Frontal cortex (tissue), 4 donors: ENCODE measurements around the gene ZNF737. TPM values are rescaled to one million over a fixed set of nuclear protein-coding genes. Genes with fewer than 3 reads are reported as not detected.
"Not testable (repeated sequence)": the region's sequence is repeated elsewhere in the genome, so short reads cannot be mapped to it uniquely, and the experiment has no call there.

Experiments
- DNase-seq, 2 donors: peaks; one replicate each; pipeline ENCODE4 v3.0.0; 2012; ENCODE audit warnings: low spot score in 2 of 2
- FAIRE-seq: peaks from 2 replicates; lab custom pipeline; 2012; peaks lifted over from hg19 to GRCh38; lab: Jason Lieb, UNC
- total RNA-seq: library from RNA; depleted of rRNA; stranded (reverse); fragments of >200 nt; gene quantifications from one replicate; pipeline ENCODE4 v1.2.3, GENCODE V29; 2014
- donor health status: control.
- donor health status: control.
- donor health status: control.

The ZNF737 gene
- 129 TPM for total RNA-seq

DNA sequence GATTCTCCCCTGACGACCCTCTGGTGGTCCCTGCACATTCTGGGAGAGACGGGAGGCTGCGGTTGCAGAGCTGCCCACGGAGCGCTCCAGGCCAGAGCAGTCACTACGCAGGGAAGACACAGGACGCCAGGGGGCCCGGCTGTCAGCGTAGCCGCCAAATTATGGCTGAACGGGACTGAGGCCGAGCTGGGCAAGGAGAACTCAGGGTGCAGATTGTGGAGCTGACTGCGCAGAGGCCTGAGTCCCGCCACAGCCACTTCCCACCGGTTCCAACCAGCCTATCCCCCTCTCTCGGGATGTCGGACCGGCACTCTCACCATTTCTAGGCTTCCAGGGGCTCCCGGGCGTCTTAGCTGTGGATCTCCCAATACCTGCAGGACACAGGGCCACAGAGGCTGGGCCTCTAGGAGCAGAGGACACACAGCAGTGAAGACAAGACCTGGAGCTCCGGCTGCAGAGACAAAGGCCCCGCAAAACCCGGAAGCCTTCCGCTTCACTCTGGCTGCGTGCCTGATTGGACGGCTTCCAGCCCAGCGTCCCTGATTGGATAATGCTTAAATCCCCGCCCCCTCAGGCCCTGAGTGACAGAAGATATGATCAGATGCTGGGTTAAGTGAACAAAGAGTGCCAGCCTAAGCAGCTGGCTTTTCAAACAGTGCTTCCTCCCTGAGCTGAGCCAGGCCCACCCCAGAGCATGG lies at the start of gene ZNF737:
ZNF737 (minus strand) TSS at position 461 of the 698 bp plus-strand sequence; CDS start at position 320, 141 bp downstream.
- FAIRE-seq (no peak), DNase-seq (peak; percentile 70 to 81)

DNA sequence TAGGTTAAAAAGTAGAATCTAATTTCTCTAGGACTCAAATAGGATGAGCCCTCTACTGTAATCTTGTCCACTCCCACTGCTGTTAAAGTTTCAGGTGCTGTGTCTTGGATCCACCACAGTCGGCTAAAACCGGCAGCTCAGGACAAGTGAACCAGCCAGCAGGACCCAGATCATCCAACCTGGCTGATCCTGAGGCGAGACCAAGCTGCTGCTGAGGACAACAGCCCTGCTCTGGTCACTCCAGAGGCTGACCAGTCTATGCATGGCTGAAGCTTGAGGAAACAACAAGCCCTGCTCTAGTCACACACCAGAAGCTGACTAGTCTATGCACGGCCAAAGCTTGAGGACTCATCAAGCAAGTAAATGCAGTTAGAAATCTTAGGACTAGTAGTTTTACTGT lies 49.4 kb upstream of the ZNF737 start:
- not testable (repeated sequence) for FAIRE-seq, DNase-seq

DNA sequence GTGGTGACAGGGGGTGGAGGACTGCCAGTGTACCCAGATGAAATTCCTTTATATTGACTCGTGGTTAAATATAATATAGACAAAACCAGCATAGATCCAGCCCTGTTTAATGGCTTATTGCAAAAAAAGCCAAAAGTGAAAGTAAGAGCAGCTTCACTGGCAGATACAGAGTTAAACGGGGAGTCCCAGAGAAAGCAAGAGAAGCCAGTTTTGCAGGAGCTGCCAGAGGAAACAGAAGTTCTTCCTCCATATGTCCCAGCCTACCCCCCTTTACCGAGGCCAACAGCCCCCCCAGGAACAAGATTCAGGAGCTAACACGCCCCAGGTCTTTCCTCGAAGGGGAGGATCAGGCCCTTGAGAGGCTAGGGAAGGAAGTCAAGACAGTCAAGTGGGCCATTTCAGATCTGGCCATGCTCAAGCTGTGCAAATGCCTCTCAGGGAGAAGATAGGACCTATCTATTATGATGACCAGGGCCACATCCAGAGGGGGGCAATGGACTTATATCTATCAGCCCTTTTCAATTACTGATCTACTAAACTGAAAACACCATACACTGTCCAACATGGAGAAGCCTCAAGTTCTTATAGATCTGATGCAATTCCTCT lies 47.2 kb upstream of the ZNF737 start:
- FAIRE-seq (no peak), DNase-seq (no peak)

DNA sequence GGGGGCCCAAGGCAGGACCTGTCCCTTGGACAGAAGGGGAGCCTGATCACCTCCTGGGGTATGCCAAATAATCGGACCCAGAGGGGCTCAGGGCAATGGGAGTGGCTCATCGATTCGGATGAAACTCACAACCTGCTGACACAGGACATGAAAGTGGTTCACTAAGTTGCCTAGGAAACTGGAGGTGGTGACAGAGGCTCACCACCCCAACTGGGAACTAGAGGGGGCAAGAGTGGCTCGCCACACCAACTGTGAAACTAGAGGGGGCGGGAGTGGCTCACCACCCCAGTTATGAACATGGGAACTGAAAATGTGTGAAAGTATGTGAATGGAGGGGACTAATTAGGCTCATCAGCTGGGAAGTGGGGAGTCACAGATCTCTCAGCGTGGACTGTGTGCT lies 46.3 kb upstream of the ZNF737 start:
- DNase-seq (no peak), FAIRE-seq (no peak)

DNA sequence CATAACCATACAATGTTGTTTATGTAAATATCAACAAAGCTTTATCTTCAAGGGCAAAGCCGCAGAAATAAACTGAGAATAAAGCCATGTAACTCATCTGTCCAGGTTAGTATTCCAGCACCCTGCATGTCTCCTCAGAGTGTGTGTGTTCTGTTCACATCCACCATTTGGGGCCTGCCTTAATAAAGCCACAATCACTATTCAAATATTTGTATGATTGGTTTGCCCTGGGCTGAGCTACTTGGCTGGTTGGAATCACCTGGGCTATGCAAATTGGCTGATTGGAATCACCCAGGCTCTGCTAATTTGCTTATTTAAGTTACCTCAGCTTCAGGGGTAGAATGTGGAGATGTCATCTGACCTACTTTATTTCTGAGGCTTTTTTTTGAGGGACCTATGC lies 42.4 kb upstream of the ZNF737 start:
- FAIRE-seq: no peak

DNA sequence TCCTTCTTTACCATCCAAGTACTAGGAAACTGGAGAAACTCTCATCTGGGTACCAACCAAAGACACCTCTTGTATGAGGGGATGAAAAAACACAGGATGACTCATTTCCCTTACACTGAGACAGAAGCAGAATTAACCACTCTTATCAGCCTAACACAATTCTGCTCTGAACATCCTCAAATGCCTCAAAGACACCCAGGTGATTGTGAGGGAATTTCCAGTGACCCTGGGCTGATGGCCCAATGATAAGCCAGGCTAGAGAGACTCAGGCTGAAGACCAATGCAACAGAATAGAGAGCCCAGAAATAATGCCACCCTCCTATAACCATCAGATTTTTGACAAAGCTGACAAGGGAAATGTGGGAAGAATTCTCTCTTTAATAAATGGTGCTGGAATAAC lies 7.0 kb downstream of the ZNF737 start:
- DNase-seq: no peak
- no peak for FAIRE-seq

More for the DNA sequence above, 42.4 kb upstream of the ZNF737 start:
- DNase-seq: no peak

DNA sequence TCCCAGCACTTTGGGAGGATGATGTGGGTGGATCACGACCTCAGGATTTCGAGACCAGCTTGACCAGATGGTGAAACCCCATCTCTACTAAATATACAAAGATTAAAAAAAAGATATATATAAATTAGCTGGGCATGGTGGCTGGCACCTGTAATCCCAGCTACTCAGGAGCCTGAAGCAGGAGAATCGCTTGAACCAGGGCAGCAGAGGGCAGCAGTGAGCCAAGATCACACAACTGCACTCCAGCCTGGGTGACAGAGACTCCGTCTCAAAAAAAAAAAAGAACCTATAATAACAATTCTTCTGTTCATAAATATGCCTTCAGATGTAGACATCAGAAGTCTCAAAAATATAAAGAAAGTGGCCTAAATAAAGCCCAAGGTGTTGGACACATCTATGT lies 7.6 kb downstream of the ZNF737 start:
- DNase-seq: no peak
- FAIRE-seq: no peak

DNA sequence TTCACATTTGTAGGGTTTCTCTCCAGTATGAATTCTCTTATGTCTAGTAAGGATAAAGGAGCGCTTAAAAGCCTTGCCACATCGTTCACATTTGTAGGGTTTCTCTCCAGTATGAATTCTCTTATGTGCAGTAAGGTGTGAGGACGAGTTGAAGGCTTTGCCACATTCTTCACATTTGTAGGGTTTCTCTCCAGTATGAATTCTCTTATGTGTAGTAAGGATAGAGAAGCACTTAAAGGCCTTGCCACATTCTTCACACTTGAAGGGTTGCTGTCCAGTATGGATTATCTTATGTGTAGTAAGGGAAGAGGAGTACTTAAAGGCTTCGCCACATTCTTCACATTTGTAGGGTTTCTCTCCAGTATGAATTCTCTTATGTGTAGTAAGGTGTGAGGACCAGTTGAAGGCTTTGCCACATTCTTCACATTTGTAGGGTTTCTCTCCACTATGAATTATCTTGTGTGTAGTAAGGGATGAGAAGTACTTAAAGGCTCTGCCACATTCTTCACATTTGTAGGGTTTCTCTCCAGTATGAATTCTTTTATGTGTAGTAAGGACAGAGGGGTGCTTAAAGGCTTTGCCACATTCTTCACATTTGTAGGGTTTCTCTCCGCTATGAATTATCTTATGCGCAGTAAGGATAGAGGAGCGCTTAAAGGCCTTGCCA lies 20.8 kb downstream of the ZNF737 start:
- not testable (repeated sequence) for FAIRE-seq, DNase-seq

DNA sequence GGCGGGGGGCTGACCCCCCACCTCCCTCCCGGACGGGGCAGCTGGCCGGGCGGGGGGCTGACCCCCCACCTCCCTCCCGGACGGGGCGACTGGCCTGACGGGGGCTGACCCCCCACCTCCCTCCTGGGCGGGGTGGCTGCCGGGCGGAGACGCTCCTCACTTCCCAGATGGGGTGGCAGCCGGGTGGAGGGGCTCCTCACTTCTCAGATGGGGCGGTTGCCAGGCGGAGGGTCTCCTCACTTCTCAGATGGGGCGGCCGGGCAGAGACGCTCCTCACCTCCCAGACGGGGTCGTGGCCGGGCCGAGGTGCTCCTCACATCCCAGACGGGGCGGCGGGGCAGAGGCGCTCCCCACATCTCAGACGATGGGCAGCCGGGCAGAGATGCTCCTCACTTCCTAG lies 35.3 kb downstream of the ZNF737 start:
- not testable (repeated sequence) for FAIRE-seq, DNase-seq

DNA sequence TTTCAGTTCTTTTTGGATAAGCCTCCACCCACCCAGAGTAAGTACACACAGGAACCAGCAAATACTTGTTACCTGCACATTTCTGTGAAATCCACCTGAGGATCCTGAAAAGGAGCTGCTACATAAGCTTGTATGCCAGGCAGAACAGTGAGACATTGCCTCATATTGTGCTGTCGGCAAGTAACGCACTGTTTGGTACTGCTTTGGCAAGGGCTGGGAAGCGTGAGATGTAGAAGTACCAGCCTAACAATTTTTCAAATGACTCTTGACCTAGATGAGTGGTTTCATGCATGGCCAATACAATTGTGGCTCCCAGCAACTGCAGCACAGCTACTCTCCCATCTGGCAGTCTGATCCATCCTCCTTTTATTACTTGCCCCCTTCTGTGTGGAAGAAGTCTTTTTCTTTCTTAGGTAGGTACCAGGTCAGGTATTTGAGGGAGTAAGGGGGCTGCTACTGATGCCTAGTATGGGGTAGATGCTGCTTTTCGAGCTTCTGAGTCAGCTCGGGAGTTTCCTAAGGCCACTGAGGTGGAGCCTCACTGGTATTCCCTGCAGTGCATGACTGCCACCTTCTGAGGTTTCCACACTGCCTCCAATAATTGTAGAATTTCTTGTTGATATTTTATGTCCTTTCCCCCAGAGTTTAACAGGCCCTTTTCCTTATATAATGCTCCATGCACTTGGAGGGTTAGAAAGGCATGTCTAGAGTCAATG lies 52.2 kb downstream of the ZNF737 start:
- DNase-seq: no peak
- no peak for FAIRE-seq

DNA sequence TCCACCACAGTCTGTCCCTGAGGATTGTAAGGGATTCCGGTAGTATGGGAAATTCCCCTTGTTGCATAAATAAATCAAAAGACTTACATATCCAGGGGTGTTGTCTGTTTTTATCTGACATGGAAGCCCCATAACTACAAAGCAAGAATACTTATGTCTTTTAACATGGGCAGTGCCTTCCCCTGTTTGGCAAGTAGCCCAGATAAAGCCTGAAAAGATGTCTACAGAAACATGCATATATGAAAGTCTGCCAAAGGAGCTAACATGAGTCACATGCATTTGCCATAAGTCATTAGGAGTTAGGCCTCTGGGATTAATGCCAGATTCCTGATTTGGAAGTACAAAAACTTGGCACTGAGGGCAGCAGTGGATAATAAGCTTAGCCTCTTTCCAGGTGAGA lies 62.1 kb downstream of the ZNF737 start:
- DNase-seq (no peak), FAIRE-seq (no peak)

Other genes starting within 250 kb of the ZNF737 start
- 33.4 TPM for gene ZNF626, start 95.8 kb upstream of the ZNF737 start, total RNA-seq
- gene ZNF66, start 210.5 kb upstream of the ZNF737 start, total RNA-seq: 16.3 TPM